ENCODE measurements around the gene LTB.

The LTB gene

GRCh38 chr6:31546958-31547726 lies 35.1 kb downstream of the LTB start, which contains the start of gene NFKBIL1 (continued):
- no peak for TF ChIP-seq ZBTB49 (tag by site-specific recombination; IDR thresholded peaks at IDR 0.05; ENCODE audit: low read depth)
- TF ChIP-seq PATZ1 (tag by site-specific recombination; IDR thresholded peaks at IDR 0.05), result peak; percentile 97
- TF ChIP-seq ZSCAN16 (tag by site-specific recombination; IDR thresholded peaks at IDR 0.05), result peak; percentile 43; the same call in 1 of the 2 replicates
- peak; percentile 82 for TF ChIP-seq SP7 (tag by site-specific recombination; IDR thresholded peaks at IDR 0.05)
- no peak for TF ChIP-seq ZNF121 (tag by site-specific recombination; IDR thresholded peaks at IDR 0.05)
- TF ChIP-seq ZNF2 (tag by site-specific recombination; IDR thresholded peaks at IDR 0.05), result no peak; the same call in 1 of the 2 replicates
- TF ChIP-seq AEBP2 (tag by site-specific recombination; IDR thresholded peaks at IDR 0.05; ENCODE audit: borderline replicate concordance), result no peak
- TF ChIP-seq ZNF560 (tag by site-specific recombination; IDR thresholded peaks at IDR 0.05; ENCODE audit: borderline replicate concordance), result no peak
- TF ChIP-seq ZNF423 (tag by site-specific recombination; IDR thresholded peaks at IDR 0.05), result no peak
- no peak for TF ChIP-seq HOXD13 (CRISPR knock-in tag; IDR thresholded peaks at IDR 0.05; ENCODE audit: borderline replicate concordance)
- peak; percentile 96 for TF ChIP-seq ZNF629 (tag by site-specific recombination; IDR thresholded peaks at IDR 0.05)
- TF ChIP-seq YY2 (tag by site-specific recombination; IDR thresholded peaks at IDR 0.05), result peak; percentile 72
- no peak for TF ChIP-seq ZNF513 (tag by site-specific recombination; IDR thresholded peaks at IDR 0.05)
- no peak; the same call in none of the 2 replicates for TF ChIP-seq ZNF391 (tag by site-specific recombination; IDR thresholded peaks at IDR 0.05; ENCODE audit: borderline replicate concordance, low read depth)
- TF ChIP-seq ZNF600 (tag by site-specific recombination; IDR thresholded peaks at IDR 0.05), result 0 out of 2 replicates have a peak, but pooled peaks have one; percentile 8
- no peak for TF ChIP-seq GLI4 (tag by site-specific recombination; IDR thresholded peaks at IDR 0.05)
- TF ChIP-seq PBX3 (CRISPR knock-in tag; IDR thresholded peaks at IDR 0.05), result 0 out of 2 replicates have a peak, but pooled peaks have one; percentile 16
- no peak for TF ChIP-seq OSR2 (tag by site-specific recombination; IDR thresholded peaks at IDR 0.05)
- TF ChIP-seq BCL11B (tag by site-specific recombination; IDR thresholded peaks at IDR 0.05; ENCODE audit: low read depth), result peak; percentile 32; the same call in 1 of the 2 replicates
- TF ChIP-seq ZNF426 (tag by site-specific recombination; IDR thresholded peaks at IDR 0.05), result no peak
- TF ChIP-seq RBAK (tag by site-specific recombination; IDR thresholded peaks at IDR 0.05), result no peak
- TF ChIP-seq YY1 (tag by site-specific recombination; IDR thresholded peaks at IDR 0.05), result peak; percentile 87
- no peak for TF ChIP-seq GFI1B (tag by site-specific recombination; IDR thresholded peaks at IDR 0.05)
- peak; percentile 63 for TF ChIP-seq EGR2 (tag by site-specific recombination; IDR thresholded peaks at IDR 0.05; ENCODE audit: low read depth)
- TF ChIP-seq ELK4 (IDR thresholded peaks at IDR 0.05; ENCODE audit: borderline replicate concordance, low read depth, low read length), result no peak
- TF ChIP-seq MZF1 (tag by site-specific recombination; IDR thresholded peaks at IDR 0.05; ENCODE audit: borderline replicate concordance), result no peak; the same call in 1 of the 2 replicates
- TF ChIP-seq ZBTB21 (tag by site-specific recombination; IDR thresholded peaks at IDR 0.05), result peak; percentile 86
- no peak for TF ChIP-seq SETDB1 (IDR thresholded peaks at IDR 0.05; ENCODE audit: insufficient read length, low read length)
- TF ChIP-seq GLIS2 (tag by site-specific recombination; IDR thresholded peaks at IDR 0.05), result peak; percentile 90
- no peak for TF ChIP-seq ZNF248 (tag by site-specific recombination; IDR thresholded peaks at IDR 0.05)
- peak; percentile 99 for TF ChIP-seq SP2 (tag by site-specific recombination; IDR thresholded peaks at IDR 0.05)

Measured in HEK293 (cell line).